Measurements from ENCODE around the gene CLCN1. TPM values are rescaled to one million over a fixed set of nuclear protein-coding genes. Genes with fewer than 3 reads are reported as not detected.

CLCN1 gene
- total RNA-seq, 1 experiment from 2014 or later = 0.13 TPM

- Histone ChIP-seq H4K8ac (replicated peaks; ENCODE audit: insufficient read length, low read depth, low read length) (no peak within 1 kb of the TSS), H2BK5ac (ENCODE audit: insufficient read length, low read length) (no peak within 1 kb of the TSS), H3K79me2 (ENCODE audit: insufficient read depth, low read length) (peaks cover 17% of the 10 kb centered on the region; the same call in 1 of the 2 replicates), H3K27me3 (ENCODE audit: insufficient read depth, low read length) (0 out of 2 replicates have a peak, but pooled peaks cover 2% of the 10 kb centered on the region), H3K18ac (ENCODE audit: insufficient read length, low read depth, low read length) (peak within 1 kb of the TSS; percentile 97), H2BK15ac (ENCODE audit: low read depth, low read length) (no peak within 1 kb of the TSS), H3K14ac (ENCODE audit: insufficient read depth, low read length) (peak within 1 kb of the TSS; percentile 96), H3T11ph (ENCODE audit: low read length) (no peak within 1 kb of the TSS), H2BK12ac (ENCODE audit: insufficient read length, low read depth, low read length) (no peak within 1 kb of the TSS), H4K20me1 (ENCODE audit: control insufficient read depth, insufficient read depth, insufficient read length) (peaks cover 2% of the 10 kb centered on the region), H3K23ac (ENCODE audit: insufficient read length, low read depth, low read length) (no peak within 1 kb of the TSS), H3K56ac (ENCODE audit: insufficient read length, low read depth, low read length) (no peak within 1 kb of the TSS), H3K79me1 (ENCODE audit: insufficient read depth, low read depth, low read length, poor library complexity, severe bottlenecking) (peaks cover 5% of the 10 kb centered on the region), H4K91ac (ENCODE audit: insufficient read length, low read depth, low read length) (peak within 1 kb of the TSS; percentile 60), H4K5ac (ENCODE audit: insufficient read length, low read depth, low read length) (no peak within 1 kb of the TSS), H3K4me1 (ENCODE audit: insufficient read depth, low read length) (peaks cover 5% of the 10 kb centered on the region; the same call in 1 of the 2 replicates), H2BK120ac (ENCODE audit: low read depth, low read length, poor library complexity, severe bottlenecking) (peak within 1 kb of the TSS; percentile 54), H3K4me2 (ENCODE audit: insufficient read depth, insufficient read length, low read length) (peak within 1 kb of the TSS; percentile 59), H3K23me2 (ENCODE audit: insufficient read length, low read depth, low read length, poor library complexity, severe bottlenecking) (peaks cover 14% of the 10 kb centered on the region), H2BK20ac (ENCODE audit: low read depth, low read length, poor library complexity, severe bottlenecking) (no peak within 1 kb of the TSS), H3K9me3 (ENCODE audit: control insufficient read depth, low read depth, low read length) (no peaks in the 10 kb centered on the region), H3K9ac (ENCODE audit: extremely low read depth, insufficient read length, low read length) (peak within 1 kb of the TSS; percentile 82), H3K27ac (ENCODE audit: insufficient read length, low read depth, low read length) (peak within 1 kb of the TSS; percentile 3), H2AK5ac (ENCODE audit: insufficient read length, low read length) (no peak within 1 kb of the TSS), H3K4ac (ENCODE audit: low read depth, low read length) (peak within 1 kb of the TSS; percentile 80; the same call in 1 of the 2 replicates), H2AFZ (ENCODE audit: low read length) (no peak within 1 kb of the TSS)
- Mint-ChIP-seq H3K27me3 (ENCODE audit: low read depth) (no peaks in the 10 kb centered on the region), H3K36me3 (ENCODE audit: insufficient read depth in 1 of 3, low read depth in 3 of 3) (peaks cover 5 to 9% (median 7%) of the 10 kb centered on the region in 3 experiments; a peak in 4 of 7 replicates), H3K4me3 (peak within 1 kb of the TSS; percentile 76 to 79; a peak in 4 of 5 replicates), H3K4me1 (peaks cover 24 to 27% of the 10 kb centered on the region in 2 experiments), H3K9me3 (no peaks in the 10 kb centered on the region), H3K27ac (peak within 1 kb of the TSS in 1 of 3 experiments; percentile 73; a peak in 1 of 7 replicates)
- DNase-seq = peak; percentile 96
- WGBS (ENCODE audit: extremely low coverage, insufficient read length, low lambda C conversion rate) = no CpG with 5 or more reads among the region's 72 CpGs
- no peak for TF ChIP-seq CTCF (conservative IDR thresholded peaks at IDR 0.05)
These were observed 64.9 kb downstream of the CLCN1 start, which contains the start of gene ZYX for GRCh38 chr7:143380646-143381426. ZYX (plus strand) TSS chr7:143381345; CDS start chr7:143381572, 227 bp downstream.
